ENCODE data around the gene MRPS23.

Gene MRPS23

GRCh38 chr17:57861790-57862693 lies 12.2 kb upstream of the MRPS23 start:
- Mint-ChIP-seq H3K36me3 (no peaks in the 10 kb centered on the region), H3K27ac (no peak overlapping the region), H3K4me3 (no peak overlapping the region), H3K27me3 (peaks cover 16% of the 10 kb centered on the region), H3K9me3 (no peaks in the 10 kb centered on the region), H3K4me1 (peaks cover 12% of the 10 kb centered on the region)
- DNase-seq (ENCODE audit: low spot score in 2 of 2), result no peak
- ATAC-seq (ENCODE audit: low read depth), result no peak

GRCh38 chr17:57861000-57861789 lies 11.4 kb upstream of the MRPS23 start:
- Mint-ChIP-seq H3K4me1 (peaks cover 10% of the 10 kb centered on the region), H3K27me3 (peaks cover 16% of the 10 kb centered on the region), H3K4me3 (peak overlapping the region; percentile 85), H3K9me3 (no peaks in the 10 kb centered on the region), H3K27ac (no peak overlapping the region), H3K36me3 (no peaks in the 10 kb centered on the region)
- DNase-seq (ENCODE audit: low spot score in 2 of 2) (no peak), ATAC-seq (ENCODE audit: low read depth) (peak; percentile 71)

GRCh38 chr17:57860414-57860999 lies 10.7 kb upstream of the MRPS23 start:
- Mint-ChIP-seq H3K9me3 (no peaks in the 10 kb centered on the region), H3K27ac (no peak overlapping the region), H3K4me1 (peaks cover 10% of the 10 kb centered on the region), H3K4me3 (peak overlapping the region; percentile 85), H3K36me3 (no peaks in the 10 kb centered on the region), H3K27me3 (peaks cover 18% of the 10 kb centered on the region)
- ATAC-seq (ENCODE audit: low read depth) (no peak), DNase-seq (ENCODE audit: low spot score in 2 of 2) (no peak)

- H3K4me3 Mint-ChIP-seq, result no peak overlapping the region
- no peaks in the 10 kb centered on the region for H3K36me3 Mint-ChIP-seq
Observed at GRCh38 chr17:57859601-57860413, 10.0 kb upstream of the MRPS23 start.

GRCh38 chr17:57858838-57859237 lies 9.0 kb upstream of the MRPS23 start:
- H3K36me3 Mint-ChIP-seq, result no peaks in the 10 kb centered on the region
- ATAC-seq (ENCODE audit: low read depth) (no peak), DNase-seq (ENCODE audit: low spot score in 2 of 2) (no peak)
- H3K4me1 Mint-ChIP-seq, result peaks cover 10% of the 10 kb centered on the region
- peaks cover 11% of the 10 kb centered on the region for H3K27me3 Mint-ChIP-seq
- no peak overlapping the region for H3K27ac Mint-ChIP-seq
- H3K9me3 Mint-ChIP-seq, result no peaks in the 10 kb centered on the region
- no peak overlapping the region for H3K4me3 Mint-ChIP-seq

More at GRCh38 chr17:57859601-57860413, 10.0 kb upstream of the MRPS23 start:
- Mint-ChIP-seq H3K27ac (no peak overlapping the region), H3K9me3 (no peaks in the 10 kb centered on the region), H3K4me1 (peaks cover 10% of the 10 kb centered on the region), H3K27me3 (peaks cover 15% of the 10 kb centered on the region)
- DNase-seq (ENCODE audit: low spot score in 2 of 2), result no peak
- ATAC-seq (ENCODE audit: low read depth), result no peak

- Mint-ChIP-seq H3K4me3 (no peak overlapping the region), H3K9me3 (no peaks in the 10 kb centered on the region), H3K4me1 (peaks cover 10% of the 10 kb centered on the region), H3K27ac (no peak overlapping the region), H3K27me3 (peaks cover 7% of the 10 kb centered on the region), H3K36me3 (no peaks in the 10 kb centered on the region)
- ATAC-seq (ENCODE audit: low read depth), result no peak
- no peak for DNase-seq (ENCODE audit: low spot score in 2 of 2)
Observed at GRCh38 chr17:57856792-57857620, 7.2 kb upstream of the MRPS23 start.

- no peak overlapping the region for H3K4me3 Mint-ChIP-seq
- DNase-seq (ENCODE audit: low spot score in 2 of 2), result no peak
- no peaks in the 10 kb centered on the region for H3K9me3 Mint-ChIP-seq
- H3K27me3 Mint-ChIP-seq, result peaks cover 5% of the 10 kb centered on the region
- H3K4me1 Mint-ChIP-seq, result peaks cover 7% of the 10 kb centered on the region
- no peak overlapping the region for H3K27ac Mint-ChIP-seq
- no peak for ATAC-seq (ENCODE audit: low read depth)
- H3K36me3 Mint-ChIP-seq, result no peaks in the 10 kb centered on the region
Observed at GRCh38 chr17:57855391-57856035, 5.7 kb upstream of the MRPS23 start.

GRCh38 chr17:57853695-57854094 lies 3.9 kb upstream of the MRPS23 start:
- no peak overlapping the region for H3K4me3 Mint-ChIP-seq
- peaks cover 2% of the 10 kb centered on the region for H3K27me3 Mint-ChIP-seq
- H3K36me3 Mint-ChIP-seq, result peaks cover 2% of the 10 kb centered on the region
- DNase-seq (ENCODE audit: low spot score in 2 of 2), result no peak
- peaks cover 19% of the 10 kb centered on the region for H3K4me1 Mint-ChIP-seq
- no peak for ATAC-seq (ENCODE audit: low read depth)
- H3K27ac Mint-ChIP-seq, result no peak overlapping the region
- no peaks in the 10 kb centered on the region for H3K9me3 Mint-ChIP-seq

- H3K4me3 Mint-ChIP-seq, result no peak overlapping the region
Observed at GRCh38 chr17:57852955-57853328, 3.1 kb upstream of the MRPS23 start.

GRCh38 chr17:57852092-57852954 lies 2.5 kb upstream of the MRPS23 start:
- H3K9me3 Mint-ChIP-seq, result no peaks in the 10 kb centered on the region
- peak overlapping the region; percentile 38 for H3K27ac Mint-ChIP-seq
- peaks cover 17% of the 10 kb centered on the region for H3K4me1 Mint-ChIP-seq
- H3K4me3 Mint-ChIP-seq, result peak overlapping the region; percentile 77
- DNase-seq (ENCODE audit: low spot score in 2 of 2) (no peak), ATAC-seq (ENCODE audit: low read depth) (no peak)
- H3K27me3 Mint-ChIP-seq, result peaks cover 2% of the 10 kb centered on the region
- H3K36me3 Mint-ChIP-seq, result peaks cover 4% of the 10 kb centered on the region

More at GRCh38 chr17:57852955-57853328, 3.1 kb upstream of the MRPS23 start:
- peaks cover 4% of the 10 kb centered on the region for H3K36me3 Mint-ChIP-seq
- DNase-seq (ENCODE audit: low spot score in 2 of 2), result no peak
- H3K9me3 Mint-ChIP-seq, result no peaks in the 10 kb centered on the region
- no peak for ATAC-seq (ENCODE audit: low read depth)
- no peak overlapping the region for H3K27ac Mint-ChIP-seq
- H3K4me1 Mint-ChIP-seq, result peaks cover 17% of the 10 kb centered on the region
- H3K27me3 Mint-ChIP-seq, result peaks cover 2% of the 10 kb centered on the region

- no peaks in the 10 kb centered on the region for H3K9me3 Mint-ChIP-seq
- H3K36me3 Mint-ChIP-seq, result peaks cover 9% of the 10 kb centered on the region
- DNase-seq (ENCODE audit: low spot score in 2 of 2), result no peak
- peak overlapping the region; percentile 97 for H3K4me3 Mint-ChIP-seq
- peaks cover 17% of the 10 kb centered on the region for H3K4me1 Mint-ChIP-seq
- ATAC-seq (ENCODE audit: low read depth), result peak; percentile 13
- peak overlapping the region; percentile 99 for H3K27ac Mint-ChIP-seq
- no peaks in the 10 kb centered on the region for H3K27me3 Mint-ChIP-seq
Observed at GRCh38 chr17:57849163-57849873, 526 bp downstream of the MRPS23 start.
